Cardiac septum (tissue), 1 donor: ENCODE measurements around the gene MSI2. TPM values are rescaled to one million over a fixed set of nuclear protein-coding genes. Genes with fewer than 3 reads are reported as not detected.

Experiments
- DNase-seq: peaks from one replicate; pipeline ENCODE4 v3.0.0-alpha.2; 2020; ENCODE audit warnings: low spot score
- intact Hi-C: fragments of 100-400 bp; cut with DNase I; formaldehyde crosslinking; loops from one replicate; pipeline ENCODE4 v1.14.0; 2022
- total RNA-seq: library from RNA; stranded (reverse); fragmentation: NEBNext Ultra II Directional; extraction: Animal tissue kit (Norgen Biotek cat#: 25700); gene quantifications from one replicate; pipeline ENCODE4 v1.2.1, GENCODE V29; 2021
- donor health status: DM: no; HTN: no; CAD: no.

The MSI2 gene
- total RNA-seq, 1 donor from 2014 or later: 112 TPM

DNA sequence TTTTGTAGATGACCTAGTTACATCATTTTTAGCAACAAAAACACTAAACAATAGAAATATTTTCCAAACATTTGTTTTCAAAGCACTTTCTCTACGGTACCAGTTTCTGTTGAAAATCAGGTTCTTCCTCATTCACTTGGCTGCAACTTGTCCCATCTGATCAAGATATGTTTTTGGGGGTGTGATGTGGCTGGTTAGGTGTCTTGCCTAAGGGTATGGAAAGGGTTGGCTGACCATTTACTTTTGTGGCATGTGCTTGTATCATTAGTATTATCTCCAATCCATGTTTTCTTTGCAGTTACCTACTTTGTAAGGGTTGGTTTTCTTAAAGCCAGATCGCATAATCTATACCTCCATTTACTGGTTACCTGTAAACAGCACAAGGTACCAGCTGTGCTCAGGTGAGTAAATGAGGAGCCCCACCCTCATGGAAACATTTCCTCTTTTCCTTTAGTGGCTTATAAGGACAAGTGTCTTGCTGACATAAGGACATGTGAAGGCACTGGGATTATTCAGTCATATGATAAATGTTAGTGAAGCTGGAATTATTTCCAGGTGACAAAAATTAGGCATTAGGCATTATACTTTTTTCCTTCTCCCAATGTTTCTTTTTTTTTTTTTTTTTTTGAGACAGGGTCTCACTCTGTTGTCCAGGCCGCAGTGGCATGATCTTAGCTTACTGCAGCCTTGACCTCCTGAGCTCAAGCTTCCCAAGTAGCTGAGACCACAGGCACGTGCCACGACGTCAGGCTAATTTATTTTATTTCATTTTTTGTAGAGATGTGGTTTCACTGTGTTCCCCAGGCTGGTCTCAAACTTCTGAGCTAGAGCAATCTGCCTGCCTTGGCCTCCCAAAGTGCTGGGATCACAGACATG lies 326.8 kb downstream of the MSI2 start:
- no peak for DNase-seq
- intact Hi-C loops: no loop called here

DNA sequence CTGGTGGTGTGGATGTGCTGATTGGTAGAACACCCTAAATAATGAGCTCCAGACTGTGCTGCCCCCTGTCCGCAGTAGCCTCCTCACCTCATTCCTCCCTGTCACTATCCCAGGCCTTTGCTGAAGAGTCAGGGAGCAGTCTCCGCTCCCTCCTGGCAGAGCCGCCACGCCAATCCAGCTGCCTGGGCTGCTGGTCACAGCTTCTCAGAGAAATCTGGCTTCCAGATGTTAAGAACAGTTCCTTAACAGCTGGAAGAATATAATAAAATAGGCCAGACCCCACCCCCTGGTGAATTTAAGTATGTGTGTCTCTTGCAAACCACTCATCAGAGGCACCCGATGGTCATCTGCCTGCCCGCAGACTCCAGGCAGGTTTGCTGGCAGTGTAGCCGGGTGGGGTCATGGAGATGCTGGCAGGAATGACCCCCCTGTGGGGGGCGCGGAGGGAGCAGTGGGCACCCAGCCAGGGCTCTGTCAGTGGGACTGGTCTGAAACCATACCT lies 327.8 kb downstream of the MSI2 start:
- DNase-seq: no peak
- intact Hi-C loops: no loop called here

DNA sequence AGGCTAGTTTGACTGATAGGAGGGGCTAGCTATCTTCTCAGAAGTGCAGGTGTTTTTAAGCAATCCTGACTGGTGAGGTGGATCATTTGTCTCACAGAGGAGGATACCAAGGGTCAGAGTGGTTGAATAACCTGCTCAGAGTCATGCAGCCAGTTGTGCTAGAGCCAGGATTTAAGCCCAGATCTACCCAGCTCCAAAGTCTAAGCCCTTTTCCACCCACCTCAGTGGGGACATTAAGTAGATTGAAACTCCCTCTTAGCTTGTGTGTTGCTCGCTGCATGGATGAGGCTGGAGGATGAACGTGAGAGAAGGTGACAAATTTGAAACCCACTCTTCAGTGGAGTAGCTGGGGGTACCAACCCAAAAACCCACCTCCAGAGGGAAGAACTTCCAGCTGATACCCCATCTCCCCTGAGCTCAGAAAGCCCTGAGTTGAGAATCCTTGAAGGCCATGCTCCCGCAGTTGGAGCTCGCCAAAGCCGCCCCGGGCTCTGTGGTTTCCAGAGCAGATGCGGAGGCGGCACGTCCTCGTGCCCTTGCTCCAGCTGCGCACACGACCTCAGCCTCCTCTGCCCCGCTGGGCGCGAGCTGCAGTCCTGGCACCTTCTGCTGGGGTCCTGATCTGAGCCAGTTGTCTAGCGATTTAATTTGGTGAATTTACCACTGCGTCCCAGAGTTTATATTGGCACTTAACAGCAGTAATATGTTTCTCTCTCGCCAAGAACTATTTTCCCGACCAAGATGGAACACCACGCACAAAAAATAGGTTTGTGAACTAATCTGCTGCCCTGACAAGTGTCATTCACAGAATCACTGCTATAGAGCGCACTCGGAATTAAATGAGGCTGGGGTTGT lies 329.2 kb downstream of the MSI2 start:
- intact Hi-C loops: no loop called here
- no peak for DNase-seq

DNA sequence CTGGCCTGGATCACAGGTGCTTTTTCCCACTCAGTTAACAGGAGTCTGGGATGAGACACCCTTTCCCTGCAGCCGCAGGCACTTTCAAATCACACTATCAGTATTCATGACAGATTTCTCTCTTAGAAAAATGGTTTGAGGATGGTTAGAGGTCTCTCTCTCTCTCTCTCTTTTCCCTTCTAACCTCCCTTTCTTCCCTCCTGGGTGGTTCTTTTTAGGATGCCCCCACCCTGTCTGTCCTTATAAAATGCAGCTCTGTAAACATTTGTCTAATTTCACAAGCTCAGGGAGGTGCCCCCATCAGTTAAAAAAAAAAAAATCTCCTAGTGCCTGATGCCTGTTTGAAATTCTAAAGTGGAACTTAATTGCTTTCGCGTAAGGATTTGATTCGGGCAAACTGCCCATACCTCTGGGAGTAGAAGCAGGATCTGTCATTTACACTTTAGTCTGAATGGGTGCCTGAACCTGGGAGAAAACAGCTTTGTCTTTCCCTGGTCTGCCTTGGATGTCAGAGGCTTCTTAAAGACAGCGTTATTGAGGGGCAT lies 329.9 kb downstream of the MSI2 start:
- intact Hi-C loops: no loop called here
- no peak for DNase-seq

DNA sequence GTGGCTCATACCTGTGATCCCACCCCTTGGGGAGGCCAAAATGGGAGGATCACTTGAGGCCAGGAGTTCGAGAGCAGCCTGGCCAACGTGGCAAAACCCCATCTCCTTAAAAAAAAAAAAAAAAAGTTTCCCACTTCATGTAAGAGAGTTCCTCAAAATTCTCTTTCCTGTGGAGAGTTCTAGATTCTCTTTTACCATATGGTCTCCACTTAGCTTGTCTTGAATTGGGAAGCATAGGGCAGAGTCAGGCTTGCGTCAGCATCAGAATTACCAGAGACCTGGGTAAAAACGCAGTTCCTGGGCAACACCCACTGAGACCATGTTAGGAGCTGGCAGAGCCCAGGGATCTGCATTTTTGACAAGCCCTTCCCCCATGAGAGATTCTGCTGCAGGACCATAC lies 330.4 kb downstream of the MSI2 start:
- no peak for DNase-seq
- intact Hi-C loops: no loop called here

DNA sequence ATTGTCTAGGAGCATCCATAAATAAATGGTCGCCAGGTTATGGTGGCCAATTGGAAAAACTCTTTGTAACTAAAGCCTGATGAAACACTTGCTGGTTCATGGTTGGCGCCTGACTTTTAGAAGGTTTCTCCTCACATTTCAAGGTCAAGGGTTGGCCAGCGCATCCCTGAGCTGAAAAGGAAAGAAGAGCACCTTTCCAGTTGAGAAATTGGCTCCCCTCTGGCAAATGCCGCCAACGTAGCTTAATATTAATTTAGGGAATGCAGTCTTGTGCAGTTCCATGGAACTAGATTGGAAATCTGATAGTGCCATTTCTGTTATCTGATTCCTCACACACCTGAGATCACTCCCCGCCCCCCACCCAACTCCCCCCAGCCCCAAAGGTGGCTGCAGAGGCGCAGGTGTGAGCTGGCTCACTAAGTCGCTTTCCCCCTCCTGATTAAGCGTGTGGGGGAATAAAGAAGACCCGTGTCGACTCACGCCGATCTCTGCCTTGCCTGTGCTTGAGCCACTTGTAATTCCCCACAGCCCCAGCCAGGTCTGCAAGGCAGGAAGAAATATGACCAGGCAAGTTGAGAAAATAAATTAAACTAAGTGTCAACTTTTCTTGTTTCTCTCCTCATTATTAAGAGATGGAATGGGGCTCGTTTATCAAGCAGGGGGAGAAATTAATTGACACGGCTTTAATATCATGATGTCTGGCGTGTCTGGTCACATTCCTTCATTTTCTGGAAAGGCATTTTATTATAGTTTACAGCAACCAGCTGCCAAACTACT lies 331.1 kb downstream of the MSI2 start:
- no peak for DNase-seq
- intact Hi-C loops: no loop called here

DNA sequence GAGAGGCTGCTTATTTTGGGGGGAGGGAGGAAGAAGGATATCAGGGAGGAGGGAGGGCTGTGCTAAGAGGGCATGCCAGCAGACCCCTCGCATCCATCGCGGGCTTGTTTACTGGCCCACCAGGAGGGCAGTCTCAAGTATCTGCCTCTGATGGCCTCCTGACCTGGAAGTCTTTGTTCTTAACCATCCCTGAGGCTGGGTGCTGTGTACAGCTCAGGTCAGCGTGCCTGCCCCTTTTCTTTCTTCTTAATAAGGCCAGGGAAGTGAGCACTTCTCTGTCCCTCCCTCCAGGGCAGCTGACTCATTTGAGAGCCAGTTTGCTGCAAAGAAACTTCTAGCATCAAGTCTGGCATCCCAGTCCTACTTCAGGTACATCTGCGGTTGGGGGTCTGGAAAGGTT lies 331.8 kb downstream of the MSI2 start:
- intact Hi-C loops: no loop called here
- DNase-seq: no peak

DNA sequence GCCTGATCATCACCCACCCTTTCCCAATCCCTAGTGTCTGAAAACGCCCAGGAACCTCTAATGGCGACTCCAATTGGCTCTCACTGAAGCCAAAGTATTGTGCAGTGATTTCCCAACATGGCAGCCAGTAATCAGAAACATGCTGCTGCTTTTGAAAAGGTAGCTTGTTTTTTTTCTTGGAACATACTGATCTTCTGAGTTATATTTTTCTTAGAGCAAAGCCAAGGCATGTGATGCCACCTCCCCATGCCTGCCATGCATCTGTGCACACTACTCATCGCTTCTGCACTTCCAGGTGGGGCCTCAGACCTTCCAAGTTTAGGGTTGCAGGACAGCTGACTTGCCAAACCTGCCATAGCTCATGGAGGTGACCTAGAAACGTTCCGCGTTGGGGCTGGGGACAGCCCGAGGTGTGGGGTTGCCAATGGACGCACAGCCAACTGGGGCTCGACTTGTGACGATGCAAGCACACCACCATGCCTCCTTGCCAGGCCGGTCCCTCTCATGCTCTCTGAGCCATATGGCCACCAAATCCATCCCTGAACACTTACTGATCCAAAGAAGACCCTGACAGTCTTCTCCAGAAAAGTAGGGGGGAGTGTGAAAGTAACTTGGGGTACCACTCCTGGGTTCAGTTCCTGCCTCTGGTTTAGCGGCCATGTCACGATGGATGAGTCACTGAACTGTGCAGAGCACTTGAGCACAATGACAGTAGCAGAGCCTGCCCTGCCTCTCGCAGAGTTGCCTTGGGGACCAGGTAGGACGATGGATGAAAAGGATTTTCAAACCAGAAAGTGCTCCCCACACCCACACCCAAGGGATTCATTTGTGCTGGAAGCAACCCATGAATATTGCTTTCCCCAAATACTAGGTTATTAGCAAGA lies 333.1 kb downstream of the MSI2 start:
- DNase-seq: no peak
- intact Hi-C loops: no loop called here

DNA sequence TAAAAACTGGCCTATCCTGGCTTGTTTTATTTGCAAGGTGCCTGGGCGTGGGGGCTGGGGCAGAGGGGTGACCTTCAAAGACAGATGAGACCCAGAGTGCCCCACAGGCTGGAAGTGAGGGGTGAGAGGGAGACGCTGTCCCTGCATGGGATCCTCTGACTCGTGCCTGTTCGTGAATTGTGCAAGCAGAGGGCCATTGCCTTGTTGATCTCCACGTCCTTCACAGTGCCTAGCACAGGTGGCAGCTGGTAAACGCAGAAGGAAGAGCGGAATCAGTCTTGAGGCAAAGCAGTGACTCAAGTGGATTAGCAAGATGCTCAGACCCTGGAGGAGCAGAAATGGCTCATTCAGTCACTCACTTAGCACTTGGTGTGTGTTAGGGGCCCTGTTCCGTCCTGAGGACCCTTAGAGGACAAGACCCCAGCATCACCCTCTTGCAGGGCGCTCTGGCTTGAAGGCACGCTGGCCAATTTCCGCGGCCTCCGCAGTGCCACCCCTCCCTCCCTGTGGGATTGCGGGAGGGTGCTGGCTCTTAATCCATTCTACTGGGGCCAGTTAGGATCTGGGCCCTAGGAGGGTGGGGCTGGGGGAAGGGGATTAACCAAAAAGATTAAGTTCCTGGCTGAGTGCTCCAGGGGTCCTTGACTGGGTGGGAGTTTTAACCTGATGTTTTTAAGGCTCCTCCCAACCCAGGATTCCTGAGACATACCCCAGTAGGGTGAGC lies 337.6 kb downstream of the MSI2 start:
- intact Hi-C loops: no loop called here
- no peak for DNase-seq

DNA sequence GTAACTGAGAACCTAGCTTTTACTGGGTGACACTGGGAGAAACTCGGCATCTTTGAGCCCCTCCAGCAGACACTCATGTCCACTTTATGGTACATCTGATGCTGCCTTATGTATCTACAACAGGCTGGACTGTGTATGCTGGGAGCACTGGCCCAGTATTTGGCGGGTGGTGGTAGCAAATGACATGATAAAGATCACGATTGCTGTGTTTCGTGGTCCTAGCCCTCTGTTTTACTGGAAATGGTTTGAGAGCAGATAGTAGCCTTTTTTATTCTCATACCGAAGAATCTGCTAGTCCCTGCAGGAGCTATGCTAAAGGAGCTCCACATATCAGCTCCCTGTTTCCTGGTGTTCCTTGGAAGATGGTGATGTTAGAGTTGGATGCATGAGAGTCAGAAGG lies 338.4 kb downstream of the MSI2 start:
- intact Hi-C loops: loop anchor here (5.0 kb wide), 1 partner anchor 153 kb away; the partner anchor contains the start of gene CCDC182
- DNase-seq: no peak

DNA sequence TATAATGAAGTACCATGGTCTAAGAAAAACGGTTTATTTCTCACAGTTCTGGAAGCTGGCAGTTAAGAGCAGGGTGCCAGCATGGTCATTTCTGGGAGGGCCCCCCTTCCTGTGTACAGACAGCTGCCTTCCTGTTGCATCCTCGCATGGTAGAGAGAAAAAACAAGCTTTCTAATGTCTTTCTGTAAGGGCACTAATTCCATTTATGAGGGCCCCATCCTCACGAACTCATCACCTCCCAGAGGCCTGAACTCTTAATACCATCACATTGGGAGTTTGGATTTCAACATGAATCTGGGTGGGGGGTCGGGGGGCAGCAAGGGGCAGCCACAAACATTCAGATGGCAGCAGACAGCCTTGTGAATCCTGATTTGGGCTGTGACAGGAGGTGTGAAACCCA lies 339.1 kb downstream of the MSI2 start:
- intact Hi-C loops: loop anchor here (5.0 kb wide), 1 partner anchor 152 kb away; the partner anchor contains the start of gene CCDC182
- DNase-seq: no peak

DNA sequence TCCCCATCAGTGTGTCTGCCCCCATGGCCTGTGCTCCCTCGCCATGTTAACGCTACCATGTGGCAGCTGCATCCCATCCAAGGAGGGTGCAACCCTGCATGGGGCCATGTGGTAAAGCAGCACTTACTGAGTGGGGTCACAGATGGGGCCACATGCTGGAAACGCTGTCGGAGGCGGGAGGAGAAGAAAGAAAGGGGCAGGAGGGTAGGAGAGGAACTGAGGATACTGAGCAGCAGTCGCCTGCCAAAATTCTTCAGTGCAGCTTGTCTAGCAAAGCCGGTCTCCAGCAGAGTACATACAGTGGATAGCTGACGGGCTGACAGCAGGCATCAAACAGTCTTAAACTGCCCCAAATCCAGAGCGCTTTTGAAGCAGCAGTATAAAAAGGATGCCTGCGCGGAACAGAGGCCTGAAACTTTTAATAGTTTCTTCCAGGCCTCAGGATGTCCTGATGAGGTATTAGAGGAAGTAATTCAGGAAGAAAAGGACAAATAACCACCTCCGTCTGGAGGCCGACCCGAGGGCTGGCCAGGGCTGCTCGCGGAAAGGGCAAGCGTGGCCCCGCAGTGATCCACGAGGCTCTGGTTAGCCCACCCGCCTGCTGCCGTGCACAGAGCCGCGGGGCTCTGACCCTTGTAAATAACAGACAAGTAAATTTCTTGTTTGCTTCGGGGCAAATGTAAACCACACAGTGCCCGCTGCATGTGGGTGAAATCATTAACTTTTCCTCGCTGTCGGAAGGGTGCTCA lies 339.8 kb downstream of the MSI2 start:
- DNase-seq: no peak
- intact Hi-C loops: loop anchor here (5.0 kb wide), 1 partner anchor 151 kb away; the partner anchor contains the start of gene CCDC182

DNA sequence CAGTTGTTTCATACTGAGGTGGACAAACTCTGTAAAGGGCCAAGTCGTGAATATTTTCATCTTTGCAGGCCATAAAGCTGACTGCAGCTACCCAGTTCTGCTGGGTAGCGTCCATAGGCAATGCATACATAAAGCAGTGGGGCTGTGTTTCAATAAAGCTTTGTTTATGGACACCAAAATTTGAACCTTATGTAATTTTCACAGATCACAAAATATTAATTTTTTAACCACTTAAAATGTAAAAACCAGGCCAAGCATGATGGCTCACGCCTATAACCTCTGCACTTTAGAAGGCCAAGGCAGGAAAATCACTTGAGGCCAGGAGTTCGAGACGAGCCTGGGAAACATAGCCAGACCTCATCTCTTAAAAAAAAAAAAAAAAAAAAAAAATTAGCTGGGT lies 340.8 kb downstream of the MSI2 start:
- intact Hi-C loops: loop anchor here (5.0 kb wide), 1 partner anchor 150 kb away; the partner anchor contains the start of gene CCDC182
- DNase-seq: no peak

DNA sequence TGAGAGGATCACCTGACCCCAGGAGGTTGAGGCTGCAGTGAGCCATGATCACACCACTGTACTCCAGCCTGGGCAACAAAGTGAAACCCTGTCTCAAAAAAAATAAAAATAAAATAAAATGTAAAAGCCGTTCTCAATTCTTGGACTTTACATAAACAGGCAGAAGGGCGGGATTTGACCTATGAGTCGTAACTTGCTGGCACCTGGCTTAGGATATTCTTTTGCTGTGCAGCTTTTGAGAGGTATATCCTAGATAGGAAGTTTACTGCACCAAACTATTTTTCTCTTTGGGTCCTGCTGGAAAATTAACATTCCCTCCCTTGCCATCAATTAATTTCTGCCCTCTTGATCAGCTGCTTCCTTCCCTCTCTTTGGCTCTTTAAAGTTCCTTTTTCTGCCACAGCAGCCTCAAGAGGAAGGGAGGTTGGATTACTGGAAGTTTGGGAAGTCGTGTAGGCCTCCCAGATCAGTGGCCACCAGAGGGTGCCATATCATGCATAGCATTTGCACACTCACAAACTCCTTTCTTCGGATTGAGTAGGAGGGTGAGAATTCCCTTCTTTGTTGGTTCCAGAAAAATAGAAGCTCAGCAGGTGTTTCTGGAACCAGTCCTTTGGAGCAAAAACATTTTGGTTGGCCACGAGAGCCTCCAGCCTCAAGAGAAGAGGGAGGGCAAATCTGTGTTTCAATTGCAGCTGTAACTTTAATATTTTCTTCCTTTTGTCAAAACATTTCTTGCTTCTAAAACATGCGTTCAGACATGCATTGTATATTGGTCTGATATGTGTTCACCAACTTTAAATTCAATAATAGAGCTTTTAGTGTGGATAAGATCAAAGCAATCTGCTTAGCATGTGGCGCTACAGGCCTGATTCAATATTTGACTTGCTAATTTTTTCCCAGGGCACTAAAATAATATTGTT lies 341.5 kb downstream of the MSI2 start:
- intact Hi-C loops: loop anchor here (2.0 to 5.0 kb wide), 3 partner anchors 75 to 153 kb away; partner anchors contain the start of gene CCDC182
- no peak for DNase-seq

DNA sequence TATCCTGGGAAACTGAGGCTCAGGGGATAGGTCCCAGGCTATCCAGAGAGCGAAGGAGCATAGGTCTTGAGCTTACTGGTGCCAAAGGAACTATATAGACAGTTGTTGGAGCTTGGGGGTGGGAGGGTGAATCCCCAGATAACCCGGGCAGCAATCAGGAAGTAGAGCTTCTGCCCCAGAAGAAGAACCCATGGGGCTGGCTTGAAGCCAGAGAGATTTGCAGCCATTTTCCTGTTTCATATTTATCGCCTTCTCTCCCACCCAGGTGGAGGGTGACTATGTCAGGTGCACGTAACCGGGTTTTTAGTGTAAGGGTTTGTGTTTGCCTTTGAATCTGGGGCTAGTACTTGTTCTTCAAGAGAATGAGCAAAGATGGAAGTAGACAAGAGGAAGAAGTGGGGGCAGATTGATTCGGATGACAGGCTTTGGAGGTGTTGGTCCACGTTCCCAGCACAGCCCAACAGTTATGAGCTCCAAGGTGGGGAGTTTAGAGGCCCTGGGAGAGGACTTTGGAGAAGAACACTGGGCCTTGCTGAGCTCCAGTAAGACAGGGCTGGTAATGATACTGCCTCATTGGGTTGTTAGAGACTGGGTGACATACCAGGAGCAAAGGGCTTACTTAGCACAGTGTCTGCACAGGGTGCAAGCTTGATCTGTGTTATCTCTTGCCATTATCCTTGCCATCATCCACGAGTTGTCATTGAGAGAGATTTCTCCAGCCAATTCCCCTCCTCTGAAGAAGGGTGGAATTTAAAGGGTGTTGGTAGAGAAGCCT lies 343.1 kb downstream of the MSI2 start:
- intact Hi-C loops: loop anchor here (2.0 to 10.0 kb wide), 4 partner anchors 73 to 345 kb away; partner anchors contain the start of genes CCDC182 and MSI2
- DNase-seq: no peak
